Measurements from ENCODE around the gene ZNF646.
A peak's percentile ranks its signal among the peaks of the same experiment; 100 is the strongest.

Gene ZNF646, protein sequence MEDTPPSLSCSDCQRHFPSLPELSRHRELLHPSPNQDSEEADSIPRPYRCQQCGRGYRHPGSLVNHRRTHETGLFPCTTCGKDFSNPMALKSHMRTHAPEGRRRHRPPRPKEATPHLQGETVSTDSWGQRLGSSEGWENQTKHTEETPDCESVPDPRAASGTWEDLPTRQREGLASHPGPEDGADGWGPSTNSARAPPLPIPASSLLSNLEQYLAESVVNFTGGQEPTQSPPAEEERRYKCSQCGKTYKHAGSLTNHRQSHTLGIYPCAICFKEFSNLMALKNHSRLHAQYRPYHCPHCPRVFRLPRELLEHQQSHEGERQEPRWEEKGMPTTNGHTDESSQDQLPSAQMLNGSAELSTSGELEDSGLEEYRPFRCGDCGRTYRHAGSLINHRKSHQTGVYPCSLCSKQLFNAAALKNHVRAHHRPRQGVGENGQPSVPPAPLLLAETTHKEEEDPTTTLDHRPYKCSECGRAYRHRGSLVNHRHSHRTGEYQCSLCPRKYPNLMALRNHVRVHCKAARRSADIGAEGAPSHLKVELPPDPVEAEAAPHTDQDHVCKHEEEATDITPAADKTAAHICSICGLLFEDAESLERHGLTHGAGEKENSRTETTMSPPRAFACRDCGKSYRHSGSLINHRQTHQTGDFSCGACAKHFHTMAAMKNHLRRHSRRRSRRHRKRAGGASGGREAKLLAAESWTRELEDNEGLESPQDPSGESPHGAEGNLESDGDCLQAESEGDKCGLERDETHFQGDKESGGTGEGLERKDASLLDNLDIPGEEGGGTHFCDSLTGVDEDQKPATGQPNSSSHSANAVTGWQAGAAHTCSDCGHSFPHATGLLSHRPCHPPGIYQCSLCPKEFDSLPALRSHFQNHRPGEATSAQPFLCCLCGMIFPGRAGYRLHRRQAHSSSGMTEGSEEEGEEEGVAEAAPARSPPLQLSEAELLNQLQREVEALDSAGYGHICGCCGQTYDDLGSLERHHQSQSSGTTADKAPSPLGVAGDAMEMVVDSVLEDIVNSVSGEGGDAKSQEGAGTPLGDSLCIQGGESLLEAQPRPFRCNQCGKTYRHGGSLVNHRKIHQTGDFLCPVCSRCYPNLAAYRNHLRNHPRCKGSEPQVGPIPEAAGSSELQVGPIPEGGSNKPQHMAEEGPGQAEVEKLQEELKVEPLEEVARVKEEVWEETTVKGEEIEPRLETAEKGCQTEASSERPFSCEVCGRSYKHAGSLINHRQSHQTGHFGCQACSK (N-terminal part only)

DNA sequence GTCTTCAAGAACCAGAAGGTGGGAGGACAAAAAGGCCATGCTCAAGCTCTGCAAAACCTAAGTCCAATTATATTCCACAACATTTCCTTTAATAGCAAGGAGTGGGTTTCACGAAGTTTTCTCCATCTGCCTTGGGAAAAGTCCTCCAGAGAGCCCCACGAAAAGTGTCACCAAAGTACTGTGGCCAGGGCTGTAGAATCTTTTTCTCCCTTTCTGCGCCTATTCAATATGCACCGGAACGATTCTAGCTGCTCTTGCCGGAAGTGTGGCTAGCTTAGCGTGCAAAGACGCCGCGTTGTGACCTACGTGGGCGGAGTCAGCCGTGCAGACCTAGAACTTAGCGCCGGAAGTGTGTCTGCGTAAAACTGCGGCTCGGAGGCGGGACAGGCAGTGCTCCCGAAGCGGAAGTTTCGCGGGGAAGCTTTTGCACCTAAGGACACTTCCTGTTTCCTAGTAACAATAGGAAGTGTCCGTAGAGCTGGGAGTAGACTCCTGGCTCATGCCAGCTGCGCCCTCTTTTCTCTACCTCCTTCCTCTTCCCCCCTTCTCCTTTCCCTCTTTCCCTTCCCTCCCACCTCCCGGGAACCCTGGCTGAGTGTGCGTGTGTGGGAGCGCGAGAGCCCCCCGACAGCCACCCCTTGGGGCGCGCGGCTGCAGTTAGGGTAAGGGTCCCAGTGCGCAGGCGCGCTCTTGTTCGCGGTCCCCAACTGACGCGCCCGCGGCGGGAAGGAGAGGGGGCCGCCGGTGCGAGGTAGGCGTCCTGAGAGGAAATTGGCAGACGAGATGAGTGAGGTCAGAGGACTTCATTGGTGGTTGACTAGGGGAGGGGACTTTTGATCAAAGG lies at the start of gene ZNF646, which contains the start of gene ZNF668:
ZNF646 (plus strand) TSS at position 453 of the 844 bp plus-strand sequence. CDS start 1,903 bp downstream, outside the sequence.
ZNF668 (minus strand) TSS at position 271 of the 844 bp plus-strand sequence. CDS start 9,781 bp downstream, outside the sequence.
- DNase-seq (ENCODE audit: low read depth) = peak; percentile 89

DNA sequence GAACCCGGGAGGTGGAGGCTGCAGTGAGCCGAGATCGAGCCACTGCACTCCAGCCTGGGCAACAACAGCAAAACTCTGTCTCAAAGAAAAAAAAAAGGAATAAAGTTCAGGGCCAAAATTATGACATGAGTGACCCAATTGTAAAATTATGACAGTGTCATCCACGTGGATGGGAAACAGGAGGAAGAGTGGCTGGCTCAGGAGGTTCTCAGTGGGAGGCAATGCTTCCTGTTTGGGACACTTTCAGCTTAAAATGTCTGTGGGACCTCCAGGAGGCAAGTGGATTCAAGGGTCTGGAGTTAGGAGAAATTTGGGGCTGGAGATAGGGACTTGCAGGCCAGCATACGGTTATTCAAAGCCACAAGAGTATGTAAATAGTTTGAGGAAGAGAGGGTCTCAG lies 48.9 kb upstream of the ZNF646 start:
- no peak for DNase-seq (ENCODE audit: low read depth)

DNA sequence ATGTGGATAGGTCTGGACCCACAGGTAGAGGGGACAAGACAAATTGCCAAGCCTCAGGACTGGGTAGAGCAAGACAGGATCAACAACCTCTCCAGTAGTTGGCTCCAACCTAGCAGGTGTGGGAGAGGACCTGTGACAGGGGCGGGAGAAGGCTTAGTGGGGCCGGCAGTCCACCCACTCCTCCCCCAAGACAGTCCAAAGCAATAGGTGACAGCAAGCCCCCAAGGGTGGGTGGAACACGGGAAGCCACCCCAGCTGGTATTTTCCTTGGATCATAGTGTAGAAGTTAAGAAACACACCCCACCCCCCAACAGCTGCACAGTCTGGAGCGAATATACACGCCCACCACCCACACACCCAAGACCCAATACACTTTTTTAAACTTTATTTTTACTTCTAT lies 45.0 kb upstream of the ZNF646 start:
- no peak for DNase-seq (ENCODE audit: low read depth)

DNA sequence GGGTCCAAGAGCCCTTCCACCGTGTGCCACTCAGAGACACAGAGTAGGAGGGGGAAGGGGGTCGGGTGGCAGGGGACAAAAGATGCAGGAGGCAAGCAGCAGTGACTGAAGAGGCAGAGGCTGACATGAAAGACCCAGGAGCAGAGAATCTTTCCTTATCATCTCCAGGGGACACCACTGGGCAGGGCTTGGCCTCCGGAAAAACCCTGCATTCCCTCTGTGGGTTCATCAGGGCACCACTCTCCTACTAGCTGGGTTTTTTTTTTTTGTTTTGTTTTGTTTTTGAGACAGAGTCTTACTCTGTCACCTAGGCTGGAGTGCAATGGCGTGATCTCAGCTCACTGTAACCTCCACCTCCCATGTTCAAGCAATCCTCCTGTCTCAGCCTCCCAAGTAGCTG lies 42.9 kb upstream of the ZNF646 start:
- no peak for DNase-seq (ENCODE audit: low read depth)

DNA sequence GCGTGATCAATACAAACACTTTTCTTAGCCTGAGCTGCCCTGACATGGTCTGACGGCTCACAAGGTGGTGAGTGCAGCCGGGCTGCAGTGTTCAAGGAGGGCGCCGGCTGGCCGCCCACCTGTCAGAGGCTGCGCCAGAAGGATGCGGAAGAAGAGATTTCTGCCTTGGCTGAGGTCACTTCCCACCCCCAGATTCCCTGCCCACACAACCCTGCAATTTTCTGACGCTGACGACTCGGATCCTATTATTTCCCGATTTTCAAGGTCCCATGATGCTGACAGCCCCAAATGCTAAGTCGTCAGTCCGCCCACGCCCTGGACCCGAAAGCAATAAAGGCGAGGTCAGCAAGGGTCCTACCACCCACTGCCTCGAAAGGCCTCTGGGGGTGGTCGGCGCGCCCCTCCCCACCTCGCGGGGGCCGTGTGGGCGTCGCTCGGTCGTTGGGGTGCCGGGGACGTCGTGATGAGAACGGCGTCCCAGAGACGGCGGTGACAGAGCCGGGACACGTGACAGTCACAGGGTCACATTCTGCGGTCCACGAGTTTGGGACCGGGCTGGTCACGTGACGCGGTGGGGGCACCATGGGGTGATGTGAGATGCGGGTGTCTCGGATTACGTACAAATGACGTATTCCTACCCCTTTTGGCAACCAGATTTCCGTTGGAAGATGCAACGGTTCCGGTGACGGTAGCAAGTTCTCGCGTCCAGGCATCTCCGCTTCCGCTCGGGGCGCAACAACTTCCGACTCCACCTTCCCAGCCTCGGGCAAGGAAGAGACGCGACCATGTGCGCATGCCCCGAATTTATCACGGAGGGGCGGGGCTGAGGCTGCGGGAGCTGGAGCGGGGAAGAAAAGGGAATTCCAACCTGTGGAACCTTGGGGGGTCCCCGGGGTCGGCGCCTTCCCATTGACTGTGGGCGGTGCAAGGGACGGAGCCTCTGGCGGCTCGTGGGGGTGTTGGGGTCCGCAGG lies 41.2 kb upstream of the ZNF646 start, which contains the start of gene STX4:
STX4 (plus strand) TSS at position 823 of the 973 bp plus-strand sequence. CDS start 248 bp downstream, outside the sequence.
- peak; percentile 94 for DNase-seq (ENCODE audit: low read depth)

DNA sequence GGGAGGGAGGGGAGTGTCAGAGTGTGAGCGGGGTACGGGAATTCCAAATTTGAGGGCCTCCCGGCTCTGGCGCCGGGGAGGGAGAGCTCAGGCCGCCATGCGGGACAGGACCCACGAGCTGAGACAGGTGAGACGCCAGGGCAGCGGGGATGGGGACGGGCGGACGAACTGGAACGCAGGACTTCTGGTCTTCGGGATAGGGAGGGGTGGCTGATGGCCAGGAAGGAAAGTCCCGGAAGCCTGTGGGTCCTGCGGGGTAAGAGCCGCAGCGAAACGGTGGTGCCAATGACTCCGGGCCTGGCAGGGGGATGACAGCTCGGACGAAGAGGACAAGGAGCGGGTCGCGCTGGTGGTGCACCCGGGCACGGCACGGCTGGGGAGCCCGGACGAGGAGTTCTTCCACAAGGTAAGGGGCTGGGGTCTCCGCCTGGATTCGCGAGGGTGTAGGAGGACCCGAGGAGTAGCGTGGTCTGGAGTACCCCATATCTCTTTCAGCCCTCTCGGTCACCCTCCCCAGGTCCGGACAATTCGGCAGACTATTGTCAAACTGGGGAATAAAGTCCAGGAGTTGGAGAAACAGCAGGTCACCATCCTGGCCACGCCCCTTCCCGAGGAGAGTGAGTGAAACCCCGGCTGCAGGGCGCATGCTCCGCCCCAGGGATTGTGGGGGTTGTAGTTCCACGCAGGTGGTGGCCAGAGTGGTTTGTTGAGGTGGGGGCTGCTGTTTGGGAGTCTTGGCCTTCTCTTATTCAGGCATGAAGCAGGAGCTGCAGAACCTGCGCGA lies 40.3 kb upstream of the ZNF646 start:
- DNase-seq (ENCODE audit: low read depth) = peak; percentile 73

DNA sequence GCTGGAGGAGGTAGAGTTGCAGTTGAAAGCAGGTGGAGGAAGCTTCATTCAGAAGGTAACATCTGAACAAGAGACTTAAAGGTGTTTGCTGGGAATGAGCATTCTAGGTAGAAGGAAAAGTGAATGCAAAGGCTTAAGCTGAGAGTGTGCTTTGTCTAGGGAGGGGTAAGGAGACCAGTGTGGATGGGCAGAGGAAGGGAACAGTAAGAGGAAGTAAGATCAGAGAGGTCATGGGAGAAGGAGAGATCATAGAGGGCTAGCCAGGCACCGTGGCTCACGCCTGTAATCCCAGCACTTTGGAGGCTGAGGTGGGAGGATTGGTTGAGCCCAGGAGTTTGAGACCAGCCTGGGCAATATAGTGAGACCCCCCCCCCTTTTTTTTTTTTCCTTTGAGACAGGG lies 37.5 kb upstream of the ZNF646 start:
- no peak for DNase-seq (ENCODE audit: low read depth)

DNA sequence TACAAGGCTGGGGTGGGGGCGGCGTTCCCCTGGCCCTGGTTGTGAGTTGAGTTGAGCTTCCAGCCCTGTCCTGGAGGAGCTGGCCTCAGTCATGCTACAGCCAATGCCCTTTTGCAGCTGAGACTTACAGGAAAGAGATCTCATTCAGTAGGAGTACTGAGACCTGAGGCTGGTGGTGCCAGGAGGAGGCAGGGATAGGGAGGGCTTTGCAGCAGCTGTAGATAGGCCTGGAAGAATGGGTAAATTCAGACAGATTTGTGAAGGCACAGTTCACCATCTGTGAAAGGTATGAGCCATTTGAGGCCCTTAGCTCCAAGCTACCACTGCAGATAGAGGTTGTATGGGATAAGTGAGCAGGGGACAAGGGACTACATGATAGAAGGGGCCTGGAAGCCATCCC lies 35.2 kb upstream of the ZNF646 start:
- DNase-seq (ENCODE audit: low read depth) = no peak

DNA sequence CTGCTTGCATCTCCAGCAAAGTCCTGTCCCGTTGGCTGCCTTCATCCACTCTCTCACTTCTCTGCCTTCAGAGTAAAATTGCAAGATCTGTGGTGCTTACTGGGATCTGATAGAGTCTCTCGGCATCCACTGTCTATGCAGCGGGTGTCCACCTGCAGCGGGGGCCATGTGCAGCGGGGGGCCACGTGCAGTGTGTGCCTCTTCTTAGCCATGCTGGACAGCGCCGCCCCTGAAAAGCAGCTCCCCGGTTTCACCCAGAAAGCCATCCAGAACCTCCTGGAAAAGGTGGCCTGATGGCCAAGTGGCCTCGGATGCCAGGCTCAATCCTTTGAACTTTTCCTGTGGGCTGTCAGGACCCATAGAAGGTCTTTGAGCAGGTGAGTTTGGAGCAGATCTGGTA lies 31.4 kb upstream of the ZNF646 start:
- no peak for DNase-seq (ENCODE audit: low read depth)

DNA sequence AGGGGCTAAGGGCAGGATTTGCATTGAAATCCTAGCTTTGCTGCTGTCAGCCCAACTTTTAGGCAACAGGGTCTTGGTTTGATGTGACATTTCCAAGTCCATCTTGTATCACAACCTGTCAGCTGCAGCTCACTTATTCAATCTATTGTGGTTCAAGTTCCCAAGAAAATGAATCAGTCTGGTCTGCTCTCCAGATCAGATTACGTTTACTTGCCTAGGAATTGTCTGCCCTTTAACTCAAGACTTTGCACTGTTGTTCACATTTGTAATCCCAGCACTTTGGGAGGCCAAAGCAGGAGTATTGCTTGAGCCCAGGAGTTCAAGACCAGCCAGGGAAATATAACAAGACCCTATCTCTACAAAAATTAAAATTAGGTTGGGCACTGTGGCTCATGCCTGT lies 30.9 kb upstream of the ZNF646 start:
- no peak for DNase-seq (ENCODE audit: low read depth)

DNA sequence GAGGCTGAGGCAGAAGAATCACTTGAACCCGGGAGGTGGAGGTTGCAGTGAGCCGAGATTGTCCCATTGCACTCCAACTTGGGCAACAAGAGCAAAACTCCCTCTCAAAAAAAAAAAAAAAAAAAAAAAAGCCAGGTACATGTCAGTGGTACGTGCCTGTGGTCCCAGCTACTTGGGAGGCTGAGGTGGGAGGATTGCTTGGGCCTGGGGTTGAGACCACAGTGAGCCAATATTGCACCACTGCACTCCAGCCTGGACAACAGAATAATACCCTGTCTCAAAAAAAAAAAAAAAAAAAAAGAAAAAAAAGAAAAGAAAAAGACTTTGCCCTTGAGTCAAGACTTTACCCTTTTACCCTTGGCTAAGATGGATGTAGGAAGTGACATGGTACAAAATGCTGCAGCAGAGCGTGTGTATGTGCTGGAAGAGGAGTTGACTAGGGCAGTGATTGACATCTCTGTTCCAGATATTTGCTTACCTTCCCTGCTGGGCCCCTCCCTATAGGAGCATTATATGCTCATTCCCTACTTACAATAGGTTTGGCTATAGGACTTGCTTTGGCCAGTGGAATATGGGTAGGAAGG lies 30.2 kb upstream of the ZNF646 start:
- DNase-seq (ENCODE audit: low read depth) = no peak

DNA sequence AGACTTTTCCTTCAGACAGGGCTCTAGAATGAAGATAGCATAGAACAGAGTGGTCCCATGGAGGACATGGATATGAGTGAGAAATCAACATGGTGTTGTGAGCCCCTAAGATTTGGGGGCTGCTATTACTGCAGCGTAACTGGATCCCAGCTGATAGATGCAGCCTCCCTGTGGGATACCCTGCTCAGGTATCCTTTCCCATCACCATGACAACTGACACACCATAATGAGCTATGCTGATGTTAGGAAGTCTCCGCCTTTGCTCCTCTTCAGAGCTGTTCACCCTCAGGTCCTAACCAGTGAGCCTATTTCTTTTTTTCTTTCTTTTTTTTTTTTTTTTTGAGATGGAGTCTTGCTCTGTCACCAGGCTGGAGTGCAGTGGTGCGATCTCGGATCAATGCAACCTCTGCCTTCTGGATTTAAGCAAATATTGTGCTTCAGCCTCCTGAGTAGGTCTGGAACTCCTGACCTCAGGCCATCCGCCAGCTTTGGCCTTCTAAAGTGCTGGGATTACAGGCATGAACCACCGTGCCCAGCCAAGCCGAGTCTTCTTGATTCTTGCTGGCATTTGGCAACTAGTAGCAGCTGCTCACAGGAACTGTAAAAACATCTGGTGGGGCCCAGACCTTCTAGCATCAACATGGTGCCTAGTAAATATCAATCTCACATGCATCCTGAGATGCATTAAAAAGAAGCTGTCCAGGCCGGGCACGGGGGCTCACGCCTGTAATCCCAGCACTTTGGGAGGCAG lies 23.8 kb upstream of the ZNF646 start:
- DNase-seq (ENCODE audit: low read depth) = no peak

DNA sequence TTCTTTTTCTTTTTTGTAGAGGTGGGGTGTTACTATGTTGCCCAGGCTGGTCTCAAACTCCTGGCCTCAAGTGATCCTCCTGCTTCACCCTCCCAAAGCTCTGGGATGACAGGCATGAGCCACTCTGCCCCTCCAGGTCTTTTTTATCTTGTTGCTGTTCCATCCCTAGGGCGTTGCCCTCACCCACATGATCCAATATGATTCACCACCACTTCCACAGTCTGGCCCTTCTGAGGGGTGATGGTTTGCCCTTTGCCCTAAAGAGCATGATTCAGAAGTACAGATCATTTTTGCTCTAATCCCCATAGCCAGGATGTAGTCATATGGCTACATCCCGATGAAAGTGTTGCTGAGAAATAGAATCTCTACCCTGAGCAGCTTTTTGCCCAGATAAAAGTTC lies 22.1 kb upstream of the ZNF646 start:
- DNase-seq (ENCODE audit: low read depth) = no peak

DNA sequence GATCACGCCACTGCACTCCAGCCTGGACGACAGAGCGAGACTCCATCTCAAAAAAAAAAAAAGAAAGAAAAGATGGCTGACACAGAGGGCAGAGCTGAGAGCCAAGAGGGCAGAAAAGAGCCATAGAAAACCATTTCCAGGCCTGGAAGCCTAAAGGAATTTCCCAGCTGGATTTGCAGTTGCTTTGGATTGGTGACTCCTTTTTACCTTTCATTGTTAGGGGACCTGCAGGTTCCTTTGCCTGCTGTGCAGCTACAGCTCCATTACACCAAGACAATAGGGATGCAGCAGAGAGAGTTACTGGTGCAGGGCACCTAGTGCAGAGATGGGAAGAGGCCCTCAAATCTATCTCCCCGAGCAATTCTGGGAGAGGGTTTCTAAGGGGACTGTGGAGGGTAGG lies 18.6 kb upstream of the ZNF646 start:
- DNase-seq (ENCODE audit: low read depth) = no peak

DNA sequence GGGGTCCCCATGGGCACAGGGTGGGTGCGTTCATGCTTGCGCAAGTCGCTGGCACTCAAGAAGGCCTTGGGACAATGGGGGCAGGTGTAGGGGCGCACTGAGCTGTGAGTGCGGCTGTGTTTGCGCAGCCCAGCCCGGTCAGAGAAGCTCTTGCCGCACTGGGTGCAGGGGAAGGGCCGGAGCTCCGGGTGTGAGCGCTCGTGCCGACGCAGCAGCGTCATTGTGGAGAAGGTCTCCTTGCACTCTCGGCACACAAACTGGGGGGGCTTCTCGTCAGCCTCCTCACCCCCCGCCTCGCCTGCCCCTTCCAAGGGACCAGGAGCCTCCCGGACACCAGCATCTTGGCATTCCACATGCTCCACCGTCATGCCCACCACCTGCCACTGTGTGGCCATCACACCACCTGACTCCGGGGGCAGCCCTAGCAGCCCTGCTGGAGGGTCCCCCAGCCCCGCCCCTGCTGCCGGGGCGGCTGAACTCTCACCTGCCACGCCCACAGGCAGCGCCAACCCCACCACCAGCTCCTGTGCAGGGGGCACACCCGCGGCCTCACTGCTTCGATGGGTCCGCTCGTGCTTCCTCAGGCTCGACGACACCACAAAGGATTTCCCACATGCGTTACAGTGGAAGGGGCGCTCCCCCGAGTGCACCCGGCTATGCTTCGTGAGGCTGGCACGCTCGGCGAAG lies 13.0 kb upstream of the ZNF646 start:
- no peak for DNase-seq (ENCODE audit: low read depth)

DNA sequence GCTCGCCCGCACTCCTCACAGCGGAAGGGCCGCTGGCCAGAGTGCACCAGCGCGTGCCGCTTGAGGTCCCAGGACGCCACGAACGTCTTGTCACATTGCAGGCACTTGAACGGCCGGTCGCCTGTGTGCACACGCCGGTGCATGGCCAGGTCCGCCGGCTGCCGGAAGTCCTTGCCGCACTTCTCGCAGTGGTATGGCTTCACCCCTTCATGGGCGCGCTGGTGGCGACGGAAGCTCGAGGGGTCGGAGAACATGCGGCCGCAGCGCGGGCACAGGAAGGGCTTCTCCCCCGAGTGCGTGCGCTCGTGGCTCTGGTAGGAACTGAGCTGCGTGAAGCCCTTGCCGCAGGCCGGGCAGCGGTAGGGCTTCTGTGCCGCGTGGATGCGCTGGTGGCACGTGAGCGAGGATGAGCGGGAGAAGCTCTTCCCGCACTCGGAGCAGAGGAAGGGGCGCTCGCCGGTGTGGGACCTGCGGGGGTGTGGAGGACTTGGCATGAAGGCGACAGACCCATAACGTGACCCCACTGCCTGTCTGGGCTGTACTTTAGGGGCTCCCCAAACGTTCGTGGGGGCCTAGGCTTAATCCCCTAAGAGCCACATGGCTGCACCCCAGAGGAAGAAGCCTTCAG lies 12.3 kb upstream of the ZNF646 start:
- DNase-seq (ENCODE audit: low read depth) = no peak

DNA sequence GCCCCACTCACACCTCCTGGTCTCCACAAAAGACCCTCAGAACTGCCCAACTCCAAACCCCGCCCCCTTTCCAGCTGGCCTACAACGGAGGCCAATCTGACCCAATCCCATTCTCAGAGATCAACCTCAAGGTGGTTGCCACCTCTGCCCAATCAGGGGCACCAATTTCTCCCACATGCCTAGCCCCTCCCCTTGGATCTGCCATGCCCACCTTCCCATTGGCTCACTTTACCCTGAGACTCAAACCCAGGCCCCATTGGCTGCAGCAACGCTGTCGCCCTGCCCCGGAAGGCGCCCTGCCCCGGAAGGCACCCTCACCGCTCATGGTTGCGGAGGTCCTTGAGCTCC lies 10.8 kb upstream of the ZNF646 start:
- no peak for DNase-seq (ENCODE audit: low read depth)
